Activated naive CD4-positive, alpha-beta T cell treated with anti-CD3 and anti-CD28 coated beads for 36 hours (primary cell): Measurements from ENCODE around the gene NREP. TPM values are rescaled to one million over a fixed set of nuclear protein-coding genes. Genes with fewer than 3 reads are reported as not detected.
A peak's percentile ranks its signal among the peaks of the same experiment; 100 is the strongest.

Experiments
- CTCF ChIA-PET: fragments of 350-600 bp; sonication (Branson Sonifier 250); formaldehyde crosslinking; loops from one replicate; lab custom pipeline; 2021; ENCODE audit warnings: antibody characterized with exemption; lab: Charles Lee
- DNase-seq: peaks from one replicate; pipeline ENCODE4 v3.0.0-alpha.2; 2020
- H3K27ac Mint-ChIP-seq: one replicate; pipeline ENCODE4 v1.8.0; 2021; ENCODE audit warnings: mild to moderate bottlenecking, mixed read lengths
- H3K27me3 Mint-ChIP-seq: one replicate; pipeline ENCODE4 v1.8.0; 2021; ENCODE audit warnings: low read depth, mixed read lengths
- H3K36me3 Mint-ChIP-seq: one replicate; pipeline ENCODE4 v1.8.0; 2021; ENCODE audit warnings: low read depth, mixed read lengths
- H3K4me1 Mint-ChIP-seq: one replicate; pipeline ENCODE4 v1.8.0; 2021; ENCODE audit warnings: low read depth, mixed read lengths
- H3K4me3 Mint-ChIP-seq: one replicate; pipeline ENCODE4 v1.8.0; 2021; ENCODE audit warnings: mild to moderate bottlenecking, moderate library complexity, mixed read lengths
- H3K9me3 Mint-ChIP-seq: one replicate; pipeline ENCODE4 v1.8.0; 2021; ENCODE audit warnings: mixed read lengths
- intact Hi-C: fragments of 100-400 bp; cut with micrococcal nuclease; formaldehyde crosslinking; loops from one replicate; pipeline ENCODE4 v1.15.1; 2023
- total RNA-seq, 2 experiments: library from RNA; stranded (reverse); gene quantifications; one replicate each; pipeline ENCODE4 v1.2.3, GENCODE V29; 2021

NREP gene, protein sequence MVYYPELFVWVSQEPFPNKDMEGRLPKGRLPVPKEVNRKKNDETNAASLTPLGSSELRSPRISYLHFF
- 1 to 10 TPM; 6.8 to 7.3 TPM for total RNA-seq

- Mint-ChIP-seq H3K27ac (peak within 1 kb of the TSS; percentile 74), H3K4me3 (peak within 1 kb of the TSS; percentile 85), H3K4me1 (peaks cover 16% of the 10 kb centered on the region), H3K36me3 (no peaks in the 10 kb centered on the region), H3K9me3 (no peaks in the 10 kb centered on the region), H3K27me3 (no peaks in the 10 kb centered on the region)
- peak; percentile 52 for DNase-seq
- intact Hi-C loops, result loop anchor here (1.0 to 10.0 kb wide), 10 partner anchors 128 to 1003 kb away; partner anchors contain the start of genes STARD4 and TSLP
- CTCF ChIA-PET, result interaction anchor here (0.8 to 1.0 kb wide), 2 partner anchors 206 to 225 kb away, joined by 3 to 5 read pairs; no protein-coding TSS in a partner anchor
Observed at GRCh38 chr5:111756581-111757354, at the start of gene NREP. NREP (minus strand) TSS chr5:111757194; CDS start chr5:111755772, 1,422 bp downstream.

GRCh38 chr5:111806753-111807152, 49.8 kb upstream of the NREP start:
- Mint-ChIP-seq H3K36me3 (no peaks in the 10 kb centered on the region), H3K27ac (no peak overlapping the region), H3K4me1 (no peaks in the 10 kb centered on the region), H3K27me3 (peaks cover 4% of the 10 kb centered on the region), H3K9me3 (no peaks in the 10 kb centered on the region), H3K4me3 (no peak overlapping the region)
- DNase-seq, result no peak
- CTCF ChIA-PET, result no interaction called here
- intact Hi-C loops, result no loop called here

GRCh38 chr5:111806156-111806555, 49.2 kb upstream of the NREP start:
- H3K4me3 Mint-ChIP-seq, result no peak overlapping the region
- H3K9me3 Mint-ChIP-seq, result no peaks in the 10 kb centered on the region
- DNase-seq, result no peak
- intact Hi-C loops, result no loop called here
- no peak overlapping the region for H3K27ac Mint-ChIP-seq
- H3K36me3 Mint-ChIP-seq, result no peaks in the 10 kb centered on the region
- no peaks in the 10 kb centered on the region for H3K4me1 Mint-ChIP-seq
- CTCF ChIA-PET, result interaction anchor here (1.5 kb wide), 1 partner anchor 256 kb away, joined by 4 read pairs; no protein-coding TSS in a partner anchor
- H3K27me3 Mint-ChIP-seq, result peaks cover 4% of the 10 kb centered on the region

GRCh38 chr5:111805071-111805470, 48.1 kb upstream of the NREP start:
- Mint-ChIP-seq H3K36me3 (no peaks in the 10 kb centered on the region), H3K27ac (no peak overlapping the region), H3K4me1 (no peaks in the 10 kb centered on the region), H3K9me3 (no peaks in the 10 kb centered on the region), H3K27me3 (peaks cover 4% of the 10 kb centered on the region), H3K4me3 (no peak overlapping the region)
- intact Hi-C loops, result no loop called here
- CTCF ChIA-PET, result interaction anchor here (1.5 kb wide), 1 partner anchor 254 kb away, joined by 4 read pairs; no protein-coding TSS in a partner anchor
- DNase-seq, result no peak

DNA sequence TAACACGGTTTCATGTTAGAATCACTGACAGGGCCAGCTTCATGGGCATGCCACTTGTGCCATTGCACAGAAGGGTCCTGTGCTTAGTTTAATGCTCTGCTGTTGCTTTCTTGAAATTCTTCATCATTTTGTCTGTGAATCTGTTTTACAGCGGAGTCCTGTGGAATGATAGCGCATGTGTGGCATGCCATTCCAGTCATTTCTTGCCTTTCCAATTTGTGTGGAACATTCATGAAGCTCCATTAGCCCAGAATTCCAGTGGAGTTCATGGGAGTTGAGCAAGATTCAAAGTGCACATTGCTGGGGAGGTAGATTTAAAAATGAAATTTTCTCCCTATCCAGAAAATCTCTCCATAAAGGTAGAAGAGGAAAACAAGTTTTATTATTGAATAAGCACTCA, 43.4 kb upstream of the NREP start:
- CTCF ChIA-PET, result no interaction called here
- H3K4me3 Mint-ChIP-seq, result no peak overlapping the region
- no peaks in the 10 kb centered on the region for H3K4me1 Mint-ChIP-seq
- H3K27me3 Mint-ChIP-seq, result no peaks in the 10 kb centered on the region
- H3K9me3 Mint-ChIP-seq, result no peaks in the 10 kb centered on the region
- H3K36me3 Mint-ChIP-seq, result no peaks in the 10 kb centered on the region
- no peak overlapping the region for H3K27ac Mint-ChIP-seq
- intact Hi-C loops, result no loop called here
- no peak for DNase-seq

DNA sequence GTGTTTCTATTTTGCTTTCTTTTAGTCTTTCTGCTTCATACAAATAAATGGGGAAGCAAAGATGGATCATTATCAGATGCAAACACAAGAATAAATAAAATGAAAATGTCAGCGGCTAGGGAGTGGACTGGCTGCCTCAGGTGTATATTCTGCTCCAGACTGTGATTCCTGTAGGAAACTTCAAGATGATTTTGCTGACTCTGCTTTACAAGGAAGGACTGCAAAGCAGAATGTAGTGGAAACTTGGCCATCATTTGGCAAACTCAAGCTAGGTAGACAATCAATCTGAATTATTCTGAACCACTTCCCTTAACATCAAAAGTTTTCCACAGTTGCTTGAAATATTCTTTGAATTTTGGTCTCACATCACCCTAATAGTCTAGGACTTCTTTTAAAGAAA, 38.1 kb upstream of the NREP start:
- Mint-ChIP-seq H3K4me3 (no peak overlapping the region), H3K4me1 (no peaks in the 10 kb centered on the region), H3K27me3 (no peaks in the 10 kb centered on the region), H3K36me3 (no peaks in the 10 kb centered on the region), H3K9me3 (no peaks in the 10 kb centered on the region), H3K27ac (no peak overlapping the region)
- CTCF ChIA-PET, result no interaction called here
- DNase-seq, result no peak
- intact Hi-C loops, result no loop called here

DNA sequence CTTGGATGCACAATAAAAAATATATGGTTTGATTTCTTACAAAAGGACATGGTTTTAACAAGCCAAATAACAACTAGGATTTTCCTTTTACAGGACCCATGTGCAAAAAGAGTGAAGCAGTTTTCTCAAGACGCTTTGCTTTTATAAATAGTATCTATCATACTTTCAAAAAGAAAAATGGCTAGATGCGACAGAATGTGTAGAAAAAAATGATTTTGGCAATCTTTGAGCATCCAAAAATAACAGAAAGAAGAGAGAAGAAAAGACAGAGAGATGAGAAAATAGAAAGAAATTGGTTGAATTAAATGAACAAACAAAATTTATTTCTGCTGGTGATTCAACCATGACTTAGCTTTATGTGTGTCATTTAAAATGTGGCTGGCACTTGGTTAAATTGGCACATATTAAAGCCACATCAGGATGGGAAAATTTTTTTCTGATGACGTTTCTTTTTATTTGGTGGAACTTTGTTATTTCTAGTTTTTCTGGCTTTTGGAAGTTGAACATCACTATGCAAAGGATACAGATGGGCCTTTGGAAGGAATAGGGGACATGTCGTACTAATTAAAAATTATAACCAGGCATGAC, 35.6 kb upstream of the NREP start:
- intact Hi-C loops, result no loop called here

GRCh38 chr5:111790295-111790694, 33.3 kb upstream of the NREP start:
- no peak for DNase-seq
- Mint-ChIP-seq H3K36me3 (no peaks in the 10 kb centered on the region), H3K4me3 (no peak overlapping the region), H3K9me3 (no peaks in the 10 kb centered on the region), H3K27me3 (peaks cover 2% of the 10 kb centered on the region), H3K27ac (no peak overlapping the region), H3K4me1 (no peaks in the 10 kb centered on the region)
- CTCF ChIA-PET, result no interaction called here
- intact Hi-C loops, result no loop called here

More for the DNA sequence above, 35.6 kb upstream of the NREP start:
- Mint-ChIP-seq H3K4me1 (no peaks in the 10 kb centered on the region), H3K4me3 (no peak overlapping the region), H3K9me3 (no peaks in the 10 kb centered on the region), H3K36me3 (no peaks in the 10 kb centered on the region), H3K27ac (no peak overlapping the region), H3K27me3 (no peaks in the 10 kb centered on the region)
- CTCF ChIA-PET, result interaction anchor here (0.5 to 0.6 kb wide), 2 partner anchors 25 to 179 kb away, joined by 3 read pairs; no protein-coding TSS in a partner anchor
- DNase-seq, result no peak

DNA sequence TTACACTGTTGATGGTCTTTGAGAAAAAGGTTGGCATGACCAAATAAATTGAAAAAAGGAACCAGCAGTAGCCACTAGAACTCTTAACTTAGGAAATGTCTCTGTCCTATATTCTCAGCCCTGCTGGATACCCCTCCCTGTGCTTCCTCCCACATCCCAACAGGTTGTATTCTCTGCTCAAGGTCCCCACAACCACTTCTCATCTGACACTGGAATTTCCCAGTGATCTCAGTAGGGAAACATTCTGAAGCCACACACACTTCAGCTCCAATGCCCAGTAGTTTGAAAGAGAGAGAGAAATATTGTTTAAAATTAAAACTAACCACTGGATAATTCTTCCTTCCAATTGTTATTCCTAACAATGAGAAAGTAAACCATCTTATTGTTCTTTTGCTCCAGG, 30.0 kb upstream of the NREP start:
- Mint-ChIP-seq H3K27me3 (peaks cover 2% of the 10 kb centered on the region), H3K4me1 (no peaks in the 10 kb centered on the region), H3K36me3 (no peaks in the 10 kb centered on the region), H3K27ac (no peak overlapping the region), H3K4me3 (no peak overlapping the region), H3K9me3 (no peaks in the 10 kb centered on the region)
- CTCF ChIA-PET, result no interaction called here
- intact Hi-C loops, result no loop called here
- no peak for DNase-seq

DNA sequence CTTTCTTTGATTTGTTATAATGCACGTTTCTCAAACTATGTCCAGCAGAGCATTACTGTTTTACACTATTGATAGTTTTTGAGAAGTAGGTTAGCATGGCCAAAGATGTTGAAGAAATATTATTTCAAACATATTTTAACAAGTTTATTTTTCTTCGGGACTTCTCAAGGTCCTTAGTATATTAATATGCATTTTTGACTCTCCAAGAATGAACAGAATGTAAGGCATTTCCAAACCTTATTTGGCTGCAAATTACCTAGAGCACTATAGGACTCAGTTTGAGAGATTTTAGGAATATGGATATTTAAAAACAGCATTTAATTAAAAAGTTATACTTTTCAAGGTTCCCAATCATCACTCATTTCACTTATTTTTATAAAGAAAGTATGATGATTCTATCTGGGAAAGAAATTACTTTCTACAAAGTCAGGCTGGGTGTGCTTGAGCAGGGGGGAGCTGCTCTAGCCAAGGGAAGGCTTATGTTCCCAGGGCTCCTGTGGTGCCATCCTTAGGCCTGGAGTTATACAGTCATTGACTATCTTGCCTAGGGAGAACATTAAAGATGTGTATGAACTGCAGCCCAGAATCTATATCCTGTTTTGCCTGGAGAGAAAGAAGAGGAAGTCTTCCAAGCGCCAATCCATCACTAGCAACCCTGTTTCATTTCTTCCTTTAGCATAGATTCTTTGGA, 27.6 kb upstream of the NREP start:
- CTCF ChIA-PET, result no interaction called here
- H3K4me1 Mint-ChIP-seq, result no peaks in the 10 kb centered on the region

DNA sequence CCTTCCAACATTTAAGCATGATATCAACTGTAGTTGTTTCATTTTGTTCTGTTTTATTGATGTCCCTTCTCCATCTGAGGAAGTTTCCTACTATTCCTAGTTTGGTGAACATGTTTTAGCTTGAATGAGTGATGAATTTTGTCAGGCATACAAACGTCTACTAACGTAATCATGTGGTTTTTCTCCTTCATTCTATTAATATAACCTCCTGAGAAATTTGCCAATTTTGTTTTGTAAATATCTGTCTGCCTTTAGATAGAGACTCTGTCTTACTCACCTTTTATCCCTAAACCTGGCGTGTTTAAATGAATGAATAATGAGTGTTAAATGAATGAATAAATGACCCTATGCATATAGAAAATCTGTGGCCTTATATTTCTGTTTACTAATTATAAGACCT, 26.5 kb upstream of the NREP start:
- Mint-ChIP-seq H3K9me3 (no peaks in the 10 kb centered on the region), H3K27ac (no peak overlapping the region), H3K27me3 (peaks cover 4% of the 10 kb centered on the region), H3K4me1 (no peaks in the 10 kb centered on the region), H3K36me3 (no peaks in the 10 kb centered on the region), H3K4me3 (no peak overlapping the region)
- intact Hi-C loops, result no loop called here
- CTCF ChIA-PET, result no interaction called here
- no peak for DNase-seq

More for the DNA sequence above, 27.6 kb upstream of the NREP start:
- intact Hi-C loops, result no loop called here
- H3K4me3 Mint-ChIP-seq, result no peak overlapping the region
- no peaks in the 10 kb centered on the region for H3K9me3 Mint-ChIP-seq
- H3K36me3 Mint-ChIP-seq, result no peaks in the 10 kb centered on the region
- H3K27ac Mint-ChIP-seq, result no peak overlapping the region
- peaks cover 4% of the 10 kb centered on the region for H3K27me3 Mint-ChIP-seq
- DNase-seq, result no peak

GRCh38 chr5:111782216-111782615, 25.2 kb upstream of the NREP start:
- Mint-ChIP-seq H3K9me3 (no peaks in the 10 kb centered on the region), H3K27ac (no peak overlapping the region), H3K27me3 (peaks cover 2% of the 10 kb centered on the region), H3K4me1 (no peaks in the 10 kb centered on the region), H3K4me3 (no peak overlapping the region), H3K36me3 (no peaks in the 10 kb centered on the region)
- DNase-seq, result no peak
- CTCF ChIA-PET, result no interaction called here
- intact Hi-C loops, result no loop called here
